Measurements from ENCODE around the gene NDUFA5. TPM values are rescaled to one million over a fixed set of nuclear protein-coding genes. Genes with fewer than 3 reads are reported as not detected.

NDUFA5 gene
- total and polyA plus RNA-seq, 12 donors: 39.4 to 289 (median 138) TPM

DNA sequence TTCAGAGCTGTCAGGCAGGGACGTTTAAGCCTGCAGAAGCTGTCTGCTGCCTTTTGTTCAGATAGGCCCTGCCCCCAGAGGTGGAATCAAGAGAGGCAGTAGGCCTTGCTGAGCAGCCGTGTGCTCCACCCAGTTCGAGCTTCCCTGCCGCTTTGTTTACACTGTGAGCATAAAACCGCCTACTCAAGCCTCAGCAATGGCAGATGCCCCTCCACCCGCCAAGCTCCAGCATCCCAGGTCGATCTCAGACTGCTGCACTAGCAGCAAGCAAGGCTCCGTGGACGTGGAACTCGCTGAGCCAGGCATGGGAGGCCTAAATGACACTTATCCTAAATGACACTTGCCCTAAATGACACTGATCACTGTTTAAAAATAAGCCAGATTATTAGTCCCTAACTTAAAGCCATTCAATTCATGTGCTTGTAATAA lies 37.2 kb upstream of the NDUFA5 start:
- Histone ChIP-seq H3K4me3 (no peak overlapping the region), H3K36me3 (replicated peaks in 1 of 2) (no peaks in the 10 kb centered on the region), H3K27ac (no peak overlapping the region), H3K4me1 (replicated peaks in 1 of 2) (no peaks in the 10 kb centered on the region), H3K27me3 (no peaks in the 10 kb centered on the region), H3K9me3 (replicated peaks in 1 of 3) (no peaks in the 10 kb centered on the region)
- intact Hi-C loops (cut with DNase I): no loop called here
- WGBS, 4 donors: 53 to 68% (median 61%) methylated on average over 7 to 10 of the region's 10 CpGs; no CpG with 5 or more reads in 1 of the 4 donors
- TF ChIP-seq, protein P1, sequence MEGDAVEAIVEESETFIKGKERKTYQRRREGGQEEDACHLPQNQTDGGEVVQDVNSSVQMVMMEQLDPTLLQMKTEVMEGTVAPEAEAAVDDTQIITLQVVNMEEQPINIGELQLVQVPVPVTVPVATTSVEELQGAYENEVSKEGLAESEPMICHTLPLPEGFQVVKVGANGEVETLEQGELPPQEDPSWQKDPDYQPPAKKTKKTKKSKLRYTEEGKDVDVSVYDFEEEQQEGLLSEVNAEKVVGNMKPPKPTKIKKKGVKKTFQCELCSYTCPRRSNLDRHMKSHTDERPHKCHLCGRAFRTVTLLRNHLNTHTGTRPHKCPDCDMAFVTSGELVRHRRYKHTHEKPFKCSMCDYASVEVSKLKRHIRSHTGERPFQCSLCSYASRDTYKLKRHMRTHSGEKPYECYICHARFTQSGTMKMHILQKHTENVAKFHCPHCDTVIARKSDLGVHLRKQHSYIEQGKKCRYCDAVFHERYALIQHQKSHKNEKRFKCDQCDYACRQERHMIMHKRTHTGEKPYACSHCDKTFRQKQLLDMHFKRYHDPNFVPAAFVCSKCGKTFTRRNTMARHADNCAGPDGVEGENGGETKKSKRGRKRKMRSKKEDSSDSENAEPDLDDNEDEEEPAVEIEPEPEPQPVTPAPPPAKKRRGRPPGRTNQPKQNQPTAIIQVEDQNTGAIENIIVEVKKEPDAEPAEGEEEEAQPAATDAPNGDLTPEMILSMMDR (IDR thresholded peaks at IDR 0.05): no peak
- no peak for TF ChIP-seq POLR2A (IDR thresholded peaks at IDR 0.05)
- DNase-seq: no peak

DNA sequence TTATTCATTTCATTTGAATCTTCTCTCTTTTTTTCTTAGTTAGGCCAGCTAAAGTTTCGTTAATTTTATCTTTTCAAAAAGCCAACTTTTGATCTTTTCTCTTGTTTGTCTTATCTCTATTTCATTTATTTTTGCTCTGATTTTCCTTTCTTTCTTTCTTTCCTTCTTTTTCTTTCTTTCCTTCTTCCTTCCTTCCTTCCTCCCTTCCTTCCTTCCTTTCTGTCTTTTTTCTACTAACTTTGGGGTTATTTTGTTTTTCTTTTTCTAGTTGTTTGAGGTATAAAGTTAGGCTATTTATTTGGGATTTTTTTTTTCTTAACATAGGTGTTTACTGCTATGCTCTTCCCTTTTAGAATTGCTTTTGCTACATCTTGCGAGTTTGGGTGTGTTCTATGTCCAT lies 30.8 kb upstream of the NDUFA5 start:
- Histone ChIP-seq H3K4me1 (replicated peaks in 1 of 2) (no peaks in the 10 kb centered on the region), H3K4me3 (no peak overlapping the region), H3K9me3 (replicated peaks in 1 of 3) (no peaks in the 10 kb centered on the region), H3K27me3 (no peaks in the 10 kb centered on the region), H3K36me3 (replicated peaks in 1 of 2) (no peaks in the 10 kb centered on the region), H3K27ac (no peak overlapping the region)
- TF ChIP-seq, protein P1 (IDR thresholded peaks at IDR 0.05): no peak
- TF ChIP-seq POLR2A (IDR thresholded peaks at IDR 0.05): no peak
- intact Hi-C loops (cut with DNase I): no loop called here
- 89 to 93% (median 92%) methylated on average over 2 of the region's 2 CpGs for WGBS, 4 donors
- DNase-seq: no peak

DNA sequence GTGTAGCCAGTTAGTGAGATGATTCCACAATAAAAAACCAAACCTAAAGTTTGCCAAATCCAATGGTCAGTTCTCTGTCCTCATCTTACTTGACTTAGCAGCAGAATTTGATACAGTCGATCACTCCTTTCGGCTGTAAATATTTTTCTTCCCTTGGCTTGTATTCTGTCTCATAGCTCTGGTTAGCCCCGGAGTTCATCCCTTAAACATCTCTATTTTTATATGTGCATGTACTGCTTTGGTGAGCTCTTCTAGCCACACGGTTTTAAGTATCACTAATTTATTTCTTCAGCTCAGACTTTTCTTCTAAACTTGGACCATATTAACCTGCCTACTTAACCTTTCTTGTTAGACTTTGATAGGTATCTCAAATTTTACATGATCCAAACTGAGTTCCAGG lies 26.2 kb upstream of the NDUFA5 start:
- TF ChIP-seq, protein P1 (IDR thresholded peaks at IDR 0.05): no peak
- no peak for TF ChIP-seq POLR2A (IDR thresholded peaks at IDR 0.05)
- Histone ChIP-seq H3K4me1 (replicated peaks in 1 of 2) (no peaks in the 10 kb centered on the region), H3K27ac (no peak overlapping the region), H3K27me3 (no peaks in the 10 kb centered on the region), H3K4me3 (no peak overlapping the region), H3K9me3 (replicated peaks in 1 of 3) (no peaks in the 10 kb centered on the region), H3K36me3 (replicated peaks in 1 of 2) (no peaks in the 10 kb centered on the region)
- DNase-seq: no peak
- intact Hi-C loops (cut with DNase I): no loop called here
- 81 to 94% (median 86%) methylated on average over 4 of the region's 4 CpGs for WGBS, 4 donors

DNA sequence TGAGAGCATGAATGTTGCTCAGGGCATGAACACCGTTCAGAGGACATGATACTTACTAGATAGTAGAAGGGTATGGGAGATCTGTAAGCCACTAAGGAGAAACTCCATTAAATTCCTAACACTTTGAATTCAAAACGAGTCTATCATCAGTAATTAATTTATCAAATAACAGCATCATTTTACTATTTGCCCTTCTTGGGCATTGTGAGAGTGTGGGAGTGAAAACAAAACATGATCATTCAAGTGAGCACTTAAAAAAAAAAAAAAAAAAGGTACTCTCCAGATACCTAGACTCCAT lies 23.5 kb upstream of the NDUFA5 start:
- WGBS, 4 donors: 15 to 21% (median 16%) methylated on average over 2 of the region's 2 CpGs
- H3K4me3 ChIP-seq: no peak overlapping the region
- H3K4me1 ChIP-seq (replicated peaks in 1 of 2): no peaks in the 10 kb centered on the region
- H3K27me3 ChIP-seq: no peaks in the 10 kb centered on the region
- no peak for DNase-seq
- intact Hi-C loops (cut with DNase I): no loop called here
- no peaks in the 10 kb centered on the region for H3K36me3 ChIP-seq (replicated peaks in 1 of 2)
- H3K9me3 ChIP-seq (replicated peaks in 1 of 3): no peaks in the 10 kb centered on the region
- H3K27ac ChIP-seq: no peak overlapping the region
- TF ChIP-seq POLR2A (IDR thresholded peaks at IDR 0.05): no peak
- TF ChIP-seq, protein P1 (IDR thresholded peaks at IDR 0.05): peak in 1 of 6 experiments; percentile 2

All from adrenal gland (tissue), 12 donors.